Endothelial cell (in vitro differentiated cells): Measurements from ENCODE around the gene C1QTNF12. TPM values are rescaled to one million over a fixed set of nuclear protein-coding genes. Genes with fewer than 3 reads are reported as not detected.

Experiments used
- DNase-seq: peaks from one replicate; pipeline ENCODE4 v3.0.0; 2021; ENCODE audit warnings: low spot score
- H3K27ac Mint-ChIP-seq: one replicate; pipeline ENCODE4 v1.8.0; 2021; ENCODE audit warnings: mixed read lengths, inconsistent platforms; ENCODE audit not compliant: unreplicated experiment
- H3K27me3 Mint-ChIP-seq: one replicate; pipeline ENCODE4 v1.8.0; 2021; ENCODE audit warnings: mild to moderate bottlenecking, moderate library complexity, mixed read lengths, inconsistent platforms; ENCODE audit not compliant: unreplicated experiment
- H3K36me3 Mint-ChIP-seq: one replicate; pipeline ENCODE4 v1.8.0; 2021; ENCODE audit warnings: mild to moderate bottlenecking, low read depth, mixed read lengths, inconsistent platforms; ENCODE audit not compliant: unreplicated experiment
- H3K4me1 Mint-ChIP-seq: one replicate; pipeline ENCODE4 v1.8.0; 2021; ENCODE audit warnings: mild to moderate bottlenecking, mixed read lengths, inconsistent platforms; ENCODE audit not compliant: unreplicated experiment
- H3K4me3 Mint-ChIP-seq: one replicate; pipeline ENCODE4 v1.8.0; 2021; ENCODE audit warnings: mild to moderate bottlenecking, mixed read lengths, inconsistent platforms; ENCODE audit not compliant: unreplicated experiment
- H3K9me3 Mint-ChIP-seq: one replicate; pipeline ENCODE4 v1.8.0; 2021; ENCODE audit warnings: mixed read lengths, inconsistent platforms; ENCODE audit not compliant: unreplicated experiment
- total RNA-seq: library from RNA; stranded (reverse); fragmentation: NEBNext Ultra II Directional; extraction: Animal tissue kit (Norgen Biotek cat#: 25700); gene quantifications from one replicate; pipeline ENCODE4 v1.2.1, GENCODE V29; 2021; ENCODE audit not compliant: unreplicated experiment
- TF ChIP-seq, protein P1 (sequence below): fragments of 200-600 bp; sonication (generic); IDR thresholded peaks from one replicate; pipeline ENCODE4 v1.5.0; 2021; ENCODE audit warnings: antibody characterized with exemption; ENCODE audit not compliant: unreplicated experiment

Gene C1QTNF12
- total RNA-seq, 1 donor from 2014 or later, result 0.69 TPM

DNA sequence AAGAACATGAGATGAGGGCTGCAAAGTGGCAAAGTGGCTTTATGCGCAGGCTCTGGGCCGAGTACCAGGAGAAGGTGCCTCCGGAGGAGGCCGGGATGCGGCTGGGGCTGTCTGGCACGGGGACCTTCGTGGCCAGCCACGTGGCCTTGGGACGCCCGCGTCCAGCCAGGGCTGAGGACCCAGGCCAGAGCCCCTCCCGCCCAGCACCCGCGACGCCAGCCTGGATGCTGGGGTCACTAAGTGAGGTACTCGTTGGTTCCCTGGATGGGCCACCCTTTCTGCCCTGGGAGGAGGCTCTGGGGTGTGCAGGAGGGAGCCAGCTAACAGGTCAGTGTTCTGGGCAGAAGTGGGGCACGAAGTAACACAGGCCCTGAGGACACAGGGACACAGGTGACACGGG is 46.3 kb upstream of the C1QTNF12 start:
- H3K27me3 Mint-ChIP-seq, result peaks cover 4% of the 10 kb centered on the region
- no peaks in the 10 kb centered on the region for H3K9me3 Mint-ChIP-seq
- TF ChIP-seq, protein P1, sequence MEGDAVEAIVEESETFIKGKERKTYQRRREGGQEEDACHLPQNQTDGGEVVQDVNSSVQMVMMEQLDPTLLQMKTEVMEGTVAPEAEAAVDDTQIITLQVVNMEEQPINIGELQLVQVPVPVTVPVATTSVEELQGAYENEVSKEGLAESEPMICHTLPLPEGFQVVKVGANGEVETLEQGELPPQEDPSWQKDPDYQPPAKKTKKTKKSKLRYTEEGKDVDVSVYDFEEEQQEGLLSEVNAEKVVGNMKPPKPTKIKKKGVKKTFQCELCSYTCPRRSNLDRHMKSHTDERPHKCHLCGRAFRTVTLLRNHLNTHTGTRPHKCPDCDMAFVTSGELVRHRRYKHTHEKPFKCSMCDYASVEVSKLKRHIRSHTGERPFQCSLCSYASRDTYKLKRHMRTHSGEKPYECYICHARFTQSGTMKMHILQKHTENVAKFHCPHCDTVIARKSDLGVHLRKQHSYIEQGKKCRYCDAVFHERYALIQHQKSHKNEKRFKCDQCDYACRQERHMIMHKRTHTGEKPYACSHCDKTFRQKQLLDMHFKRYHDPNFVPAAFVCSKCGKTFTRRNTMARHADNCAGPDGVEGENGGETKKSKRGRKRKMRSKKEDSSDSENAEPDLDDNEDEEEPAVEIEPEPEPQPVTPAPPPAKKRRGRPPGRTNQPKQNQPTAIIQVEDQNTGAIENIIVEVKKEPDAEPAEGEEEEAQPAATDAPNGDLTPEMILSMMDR, result no peak
- H3K27ac Mint-ChIP-seq, result no peak overlapping the region
- no peak overlapping the region for H3K4me3 Mint-ChIP-seq
- no peak for DNase-seq
- no peaks in the 10 kb centered on the region for H3K36me3 Mint-ChIP-seq
- H3K4me1 Mint-ChIP-seq, result no peaks in the 10 kb centered on the region

DNA sequence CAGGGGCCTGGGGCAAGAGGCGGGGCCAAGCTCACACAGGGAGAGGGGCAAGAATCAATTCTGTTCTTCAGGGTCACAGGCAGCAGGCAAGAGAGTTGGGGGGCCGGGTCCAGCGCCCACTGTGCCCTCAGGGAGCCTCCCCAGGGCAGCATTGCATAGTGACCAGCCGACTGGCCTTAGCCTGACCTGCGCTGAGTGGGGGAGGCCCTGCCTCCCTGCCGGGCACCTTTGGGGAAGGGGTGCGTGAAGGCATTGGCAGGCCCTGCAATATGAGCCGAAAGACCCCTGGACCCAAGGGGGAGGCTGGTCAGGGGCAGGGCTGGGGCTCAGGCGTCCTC is 45.9 kb upstream of the C1QTNF12 start:
- H3K9me3 Mint-ChIP-seq, result no peaks in the 10 kb centered on the region
- no peak overlapping the region for H3K27ac Mint-ChIP-seq
- DNase-seq, result no peak
- TF ChIP-seq, protein P1, result no peak
- no peak overlapping the region for H3K4me3 Mint-ChIP-seq
- peaks cover 4% of the 10 kb centered on the region for H3K27me3 Mint-ChIP-seq
- no peaks in the 10 kb centered on the region for H3K4me1 Mint-ChIP-seq
- no peaks in the 10 kb centered on the region for H3K36me3 Mint-ChIP-seq

DNA sequence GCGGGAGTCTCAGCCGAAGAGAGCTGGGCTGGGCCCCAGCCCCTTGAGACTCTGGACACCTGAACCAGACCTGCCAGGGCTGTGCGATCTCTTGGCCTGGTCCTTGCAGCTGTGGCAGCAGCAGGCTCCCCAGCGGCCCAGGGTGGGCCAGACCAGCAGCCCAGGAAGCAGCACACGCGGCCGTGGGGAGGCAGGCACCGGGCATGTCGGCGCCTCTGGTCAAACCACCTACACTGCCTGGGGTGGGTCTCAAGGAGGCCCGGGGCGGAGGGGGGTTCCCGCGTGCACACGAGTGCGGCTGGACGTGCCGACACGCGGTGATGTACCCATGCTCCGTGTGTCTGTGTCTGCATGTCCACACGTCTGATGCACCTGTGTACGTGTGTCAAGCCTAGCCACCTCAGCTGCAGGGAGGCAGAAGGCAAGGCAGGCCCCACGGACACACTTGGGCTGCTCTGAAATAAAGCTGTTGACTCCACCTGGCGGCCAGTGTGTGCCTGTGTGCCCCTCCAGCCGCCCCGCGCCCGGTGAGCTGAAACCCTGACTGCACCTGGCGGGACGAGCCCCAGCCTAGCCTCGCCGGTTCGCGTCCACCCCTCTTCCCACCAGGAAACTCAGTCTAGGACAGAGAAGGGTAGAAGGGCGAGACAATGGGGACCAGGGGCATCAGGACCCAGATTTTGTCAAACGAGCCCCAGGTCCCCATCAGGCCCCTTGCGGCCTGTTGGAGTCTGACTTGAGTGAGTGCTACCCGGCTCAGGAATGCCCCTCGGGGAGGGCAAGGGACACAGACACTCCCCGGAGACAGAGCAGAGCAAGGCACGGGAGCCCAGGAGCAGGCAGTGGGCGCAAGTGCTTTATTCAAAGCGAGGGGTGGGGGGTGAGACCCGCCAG is 45.3 kb upstream of the C1QTNF12 start:
- Mint-ChIP-seq H3K36me3 (no peaks in the 10 kb centered on the region), H3K27me3 (peaks cover 4% of the 10 kb centered on the region), H3K4me1 (no peaks in the 10 kb centered on the region), H3K4me3 (no peak overlapping the region), H3K27ac (no peak overlapping the region), H3K9me3 (no peaks in the 10 kb centered on the region)
- TF ChIP-seq, protein P1, result peak; percentile 66
- peak; percentile 75 for DNase-seq

DNA sequence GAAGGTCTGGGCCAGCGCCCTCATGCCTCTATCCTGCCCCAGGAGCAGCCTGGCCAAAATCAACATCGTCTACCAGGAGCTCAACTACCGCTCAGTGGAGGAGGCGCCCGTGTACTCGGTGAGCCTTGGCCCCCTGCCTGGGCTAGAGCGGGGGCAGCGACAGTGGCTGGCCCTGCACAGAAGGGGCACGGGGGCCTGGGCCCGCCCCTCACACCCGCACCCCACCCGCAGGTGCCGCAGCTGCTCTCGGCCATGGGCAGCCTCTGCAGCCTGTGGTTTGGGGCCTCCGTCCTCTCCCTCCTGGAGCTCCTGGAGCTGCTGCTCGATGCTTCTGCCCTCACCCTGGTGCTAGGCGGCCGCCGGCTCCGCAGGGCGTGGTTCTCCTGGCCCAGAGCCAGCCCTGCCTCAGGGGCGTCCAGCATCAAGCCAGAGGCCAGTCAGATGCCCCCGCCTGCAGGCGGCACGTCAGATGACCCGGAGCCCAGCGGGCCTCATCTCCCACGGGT is 44.6 kb upstream of the C1QTNF12 start:
- TF ChIP-seq, protein P1, result no peak
- H3K27ac Mint-ChIP-seq, result no peak overlapping the region
- H3K36me3 Mint-ChIP-seq, result no peaks in the 10 kb centered on the region
- H3K9me3 Mint-ChIP-seq, result no peaks in the 10 kb centered on the region
- no peaks in the 10 kb centered on the region for H3K4me1 Mint-ChIP-seq
- no peak overlapping the region for H3K4me3 Mint-ChIP-seq
- DNase-seq, result no peak
- H3K27me3 Mint-ChIP-seq, result peaks cover 4% of the 10 kb centered on the region

DNA sequence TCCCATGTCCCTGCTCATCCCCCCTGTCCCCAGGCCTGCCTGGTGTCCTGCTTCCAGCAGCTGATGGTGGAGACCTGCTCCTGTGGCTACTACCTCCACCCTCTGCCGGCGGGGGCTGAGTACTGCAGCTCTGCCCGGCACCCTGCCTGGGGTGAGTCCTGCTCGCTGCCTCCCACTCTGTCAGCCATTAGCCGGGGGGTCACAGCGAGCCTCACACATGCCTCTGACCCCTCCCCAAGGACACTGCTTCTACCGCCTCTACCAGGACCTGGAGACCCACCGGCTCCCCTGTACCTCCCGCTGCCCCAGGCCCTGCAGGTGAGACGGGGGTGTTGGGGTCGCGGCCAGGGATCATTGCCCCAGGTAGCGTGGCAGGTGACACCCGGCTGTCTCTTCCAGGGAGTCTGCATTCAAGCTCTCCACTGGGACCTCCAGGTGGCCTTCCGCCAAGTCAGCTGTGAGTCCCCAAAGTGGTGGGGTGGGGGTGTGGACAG is 43.8 kb upstream of the C1QTNF12 start:
- Mint-ChIP-seq H3K4me1 (no peaks in the 10 kb centered on the region), H3K4me3 (no peak overlapping the region), H3K27me3 (peaks cover 4% of the 10 kb centered on the region), H3K27ac (no peak overlapping the region), H3K36me3 (no peaks in the 10 kb centered on the region), H3K9me3 (no peaks in the 10 kb centered on the region)
- TF ChIP-seq, protein P1, result peak; percentile 50
- peak; percentile 87 for DNase-seq
